OCI-LY3 (cell line): ENCODE data around the gene DNAJC17.

Experiments used
- H2AFZ ChIP-seq: fragments of 200-600, 300-600 bp; shearing (Covaris generic); 2 replicates; pipeline ENCODE4 v1.6.0; 2014; ENCODE audit warnings: antibody characterized with exemption, low read depth, low read length
- H3K27ac ChIP-seq: fragments of 200-600, 300-600 bp; sonication (generic); 2 replicates; pipeline ENCODE4 v1.5.1; 2014; ENCODE audit warnings: mild to moderate bottlenecking, low read length, moderate library complexity, mixed read lengths
- H3K27me3 ChIP-seq: fragments of 200-600, 300-600 bp; sonication (generic); 2 replicates; pipeline ENCODE4 v1.6.1; 2014; ENCODE audit warnings: low read depth, low read length, mixed read lengths
- H3K36me3 ChIP-seq: fragments of 200-600, 300-600 bp; sonication (generic); replicated peaks from 2 replicates; pipeline ENCODE3; 2014; ENCODE audit warnings: low read depth, low read length, mixed read lengths
- H3K4me1 ChIP-seq: fragments of 300-600, 200-600 bp; sonication (generic); 2 replicates; pipeline ENCODE4 v1.6.1; 2014; ENCODE audit warnings: low read length, mixed read lengths
- H3K4me2 ChIP-seq: fragments of 200-600, 300-600 bp; sonication (generic); 2 replicates; pipeline ENCODE4 v1.6.1; 2014; ENCODE audit warnings: low read length, mixed read lengths
- H3K4me3 ChIP-seq: fragments of 300-600, 200-600 bp; sonication (generic); 2 replicates; pipeline ENCODE4 v1.5.1; 2014; ENCODE audit warnings: antibody characterized with exemption, mild to moderate bottlenecking, low read length, moderate library complexity
- H3K79me2 ChIP-seq: fragments of 300-600, 200-600 bp; shearing (Covaris generic); 2 replicates; pipeline ENCODE4 v1.6.1; 2014; ENCODE audit warnings: mild to moderate bottlenecking, low read length, mixed read lengths
- H3K9ac ChIP-seq: fragments of 300-600, 200-600 bp; shearing (Covaris generic); 2 replicates; pipeline ENCODE4 v1.6.0; 2014; ENCODE audit warnings: mild to moderate bottlenecking, low read length, moderate library complexity
- H3K9me3 ChIP-seq: fragments of 200-600, 300-600 bp; shearing (Covaris generic); 2 replicates; pipeline ENCODE4 v1.6.1; 2014; ENCODE audit warnings: low read length, mixed read lengths; ENCODE audit not compliant: insufficient read depth
- H4K20me1 ChIP-seq: fragments of 200-600, 300-600 bp; sonication (generic); 2 replicates; pipeline ENCODE4 v1.6.1; 2016; ENCODE audit warnings: low read length, mixed read lengths; ENCODE audit not compliant: insufficient read depth
- CTCF ChIP-seq: fragments of 200-600, 300-600 bp; sonication (generic); IDR thresholded peaks from 2 replicates; pipeline ENCODE4 v1.5.1; 2014; ENCODE audit warnings: antibody characterized with exemption, low read length, low read depth
- EZH2phosphoT487 ChIP-seq: fragments of 200-600 bp; shearing (Covaris generic); IDR thresholded peaks from 2 replicates; pipeline ENCODE4 v1.6.1; 2018; ENCODE audit warnings: antibody characterized with exemption, mixed run types, low read depth

Gene DNAJC17

GRCh38 chr15:40829115-40829514, 21.8 kb upstream of the DNAJC17 start:
- Histone ChIP-seq H3K4me2 (peak overlapping the region; percentile 41; the same call in 1 of the 2 replicates), H2AFZ (peak overlapping the region; percentile 70), H3K9ac (no peak overlapping the region), H3K27me3 (0 out of 2 replicates have a peak, but pooled peaks cover 5% of the 10 kb centered on the region), H4K20me1 (no peaks in the 10 kb centered on the region), H3K4me3 (peak overlapping the region; percentile 31; the same call in 1 of the 2 replicates), H3K4me1 (no peaks in the 10 kb centered on the region), H3K27ac (no peak overlapping the region), H3K36me3 (no peaks in the 10 kb centered on the region), H3K9me3 (no peaks in the 10 kb centered on the region), H3K79me2 (no peaks in the 10 kb centered on the region)
- TF ChIP-seq CTCF: no peak
- TF ChIP-seq EZH2phosphoT487: no peak

- H3K36me3 ChIP-seq: no peaks in the 10 kb centered on the region
- H3K4me2 ChIP-seq: peak within 1 kb of the TSS; percentile 41; the same call in 1 of the 2 replicates
- no peaks in the 10 kb centered on the region for H3K9me3 ChIP-seq
- H3K79me2 ChIP-seq: no peaks in the 10 kb centered on the region
- TF ChIP-seq CTCF: no peak
- TF ChIP-seq EZH2phosphoT487: no peak
- H2AFZ ChIP-seq: peak within 1 kb of the TSS; percentile 70
- no peak within 1 kb of the TSS for H3K27ac ChIP-seq
- no peaks in the 10 kb centered on the region for H3K4me1 ChIP-seq
- H3K4me3 ChIP-seq: peak within 1 kb of the TSS; percentile 31; the same call in 1 of the 2 replicates
- no peaks in the 10 kb centered on the region for H4K20me1 ChIP-seq
- H3K27me3 ChIP-seq: 0 out of 2 replicates have a peak, but pooled peaks cover 5% of the 10 kb centered on the region
- no peak within 1 kb of the TSS for H3K9ac ChIP-seq
Measured at GRCh38 chr15:40828447-40829036, 21.3 kb upstream of the DNAJC17 start, which contains the start of gene PPP1R14D. PPP1R14D (minus strand) TSS chr15:40828708; CDS start chr15:40828641, 67 bp downstream.

DNA sequence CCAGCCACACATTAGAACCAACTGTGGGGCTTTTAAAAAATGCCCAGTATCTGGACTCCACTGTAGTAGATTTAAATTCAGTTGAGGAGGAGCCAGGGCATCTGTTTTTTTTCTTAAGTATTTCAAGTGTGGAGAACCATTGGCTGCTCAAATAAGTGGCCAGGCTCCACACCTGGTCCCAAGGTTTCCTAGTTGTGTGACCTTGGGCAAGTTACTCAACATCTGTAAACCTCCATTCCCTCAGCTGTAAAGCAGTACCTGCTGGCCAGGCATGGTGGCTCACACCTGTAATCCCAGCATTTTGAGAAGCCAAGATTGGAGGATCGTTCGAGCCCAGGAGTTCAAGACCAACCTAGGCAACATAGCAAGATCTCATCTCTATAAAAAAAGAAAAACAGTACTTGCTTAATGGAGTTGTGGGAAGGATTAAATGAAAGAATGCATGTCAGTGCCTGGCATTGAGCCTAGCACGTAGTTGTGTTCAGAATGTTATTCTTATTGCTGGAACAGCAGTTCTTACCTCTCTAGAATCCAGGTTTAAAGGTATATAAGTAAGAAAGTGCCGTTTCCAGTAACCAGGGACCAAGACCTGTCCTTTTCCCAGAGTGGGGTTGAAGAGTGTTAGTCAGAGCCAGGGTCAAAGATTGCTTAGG, 19.3 kb upstream of the DNAJC17 start:
- Histone ChIP-seq H3K9me3 (no peaks in the 10 kb centered on the region), H3K4me3 (no peak overlapping the region), H3K9ac (no peak overlapping the region), H3K27ac (no peak overlapping the region), H3K4me2 (no peak overlapping the region), H3K27me3 (0 out of 2 replicates have a peak, but pooled peaks cover 5% of the 10 kb centered on the region), H4K20me1 (no peaks in the 10 kb centered on the region), H2AFZ (no peak overlapping the region), H3K79me2 (no peaks in the 10 kb centered on the region), H3K4me1 (no peaks in the 10 kb centered on the region), H3K36me3 (no peaks in the 10 kb centered on the region)
- no peak for TF ChIP-seq EZH2phosphoT487
- no peak for TF ChIP-seq CTCF

- no peak overlapping the region for H3K27ac ChIP-seq
- H3K4me1 ChIP-seq: no peaks in the 10 kb centered on the region
- 0 out of 2 replicates have a peak, but pooled peaks cover 5% of the 10 kb centered on the region for H3K27me3 ChIP-seq
- no peak overlapping the region for H3K4me3 ChIP-seq
- H3K9me3 ChIP-seq: no peaks in the 10 kb centered on the region
- TF ChIP-seq CTCF (no peak), EZH2phosphoT487 (no peak)
- H2AFZ ChIP-seq: no peak overlapping the region
- no peak overlapping the region for H3K9ac ChIP-seq
- H3K79me2 ChIP-seq: no peaks in the 10 kb centered on the region
- H3K36me3 ChIP-seq: no peaks in the 10 kb centered on the region
- no peaks in the 10 kb centered on the region for H4K20me1 ChIP-seq
- no peak overlapping the region for H3K4me2 ChIP-seq
Measured at GRCh38 chr15:40825661-40826422, 18.6 kb upstream of the DNAJC17 start.
